HepG2 (cell line): ENCODE measurements around the gene TFPI. TPM values are rescaled to one million over a fixed set of nuclear protein-coding genes. Genes with fewer than 3 reads are reported as not detected.

Experiments used
- ATAC-seq: fragments of 200-7000 bp; cut with Tn5 transposase; 3 replicates; pipeline ENCODE4 v1.9.1; 2020; ENCODE audit warnings: mild to moderate bottlenecking, moderate library complexity
- BruUV-seq: library from RNA; stranded (reverse); fragments of 400-500 nt; replicated peaks from 2 replicates; lab custom pipeline; 2021; lab: Mats Ljungman, UMichigan
- CTCF ChIA-PET: fragments of 300-600 bp; formaldehyde crosslinking; extraction: SDS; loops from one replicate; lab custom pipeline; 2021; ENCODE audit warnings: low total read pairs, inconsistent platforms, low intra/inter-chr PET ratio; lab: Yijun Ruan, JAX
- POLR2A ChIA-PET: fragments of 350-600 bp; sonication (Branson Sonifier 250); formaldehyde crosslinking; loops from one replicate; lab custom pipeline; 2020; ENCODE audit warnings: antibody characterized with exemption, inconsistent platforms; lab: Yijun Ruan, JAX
- DNase-seq: peaks from one replicate; pipeline ENCODE4 v3.0.0-alpha.2; 2015; ENCODE audit warnings: low spot score
- FAIRE-seq: peaks from 3 replicates; lab custom pipeline; 2011; peaks lifted over from hg19 to GRCh38; lab: Jason Lieb, UNC
- H2AFZ ChIP-seq: one replicate; pipeline ENCODE4 v1.6.1; 2011; ENCODE audit warnings: low read length, inconsistent platforms
- H3K27ac ChIP-seq: fragments of 300-600 bp; 3 replicates; pipeline ENCODE4 v1.8.0; 2011; ENCODE audit warnings: mixed run types, mild to moderate bottlenecking, mixed read lengths, low read length, inconsistent platforms; ENCODE audit not compliant: insufficient read depth; ENCODE audit errors: extremely low read length
- H3K27me3 ChIP-seq, 2 experiments: fragments of 200-600 bp in 1 of 2; 2 replicates in 1 of 2; 3 replicates in 1 of 2; pipeline versions ENCODE4 v1.6.0 to v1.8.0; 2011; ENCODE audit warnings: low read length in 2 of 2, mild to moderate bottlenecking in 2 of 2, moderate library complexity in 2 of 2, inconsistent platforms in 1 of 2; ENCODE audit not compliant: insufficient read depth in 2 of 2, control insufficient read depth in 1 of 2
- H3K36me3 ChIP-seq, 2 experiments: fragments of 200-600 bp in 1 of 2; replicated peaks in 1 of 2; 2 replicates in 1 of 2; 3 replicates in 1 of 2; pipeline versions ENCODE4 v1.5.1 to v1.8.0; 2011; ENCODE audit warnings: low read length in 2 of 2, inconsistent platforms in 1 of 2; ENCODE audit not compliant: insufficient read depth in 2 of 2, control insufficient read depth in 1 of 2
- H3K4me1 ChIP-seq: 2 replicates; pipeline ENCODE4 v1.5.1; 2012; ENCODE audit warnings: low read length, inconsistent platforms; ENCODE audit not compliant: insufficient read depth
- H3K4me2 ChIP-seq: 2 replicates; pipeline ENCODE4 v1.6.0; 2011; ENCODE audit warnings: low read depth, low read length, inconsistent platforms
- H3K4me3 ChIP-seq, 3 experiments: fragments of 200-600 bp in 1 of 3; sonication (generic), shearing (Covaris generic) in 1 of 3; replicated peaks in 1 of 3; 2 replicates each; pipeline ENCODE4 v1.5.1; 2011 to 2016; ENCODE audit warnings: low read length in 3 of 3, inconsistent platforms in 2 of 3, low read depth in 2 of 3, mild to moderate bottlenecking in 2 of 3, control low read depth in 1 of 3, mixed read lengths in 1 of 3; ENCODE audit not compliant: insufficient read depth in 1 of 3
- H3K79me2 ChIP-seq: one replicate; pipeline ENCODE4 v1.6.1; 2011; ENCODE audit warnings: low read length, inconsistent platforms; ENCODE audit not compliant: insufficient read depth
- H3K9ac ChIP-seq: 2 replicates; pipeline ENCODE4 v1.6.0; 2011; ENCODE audit warnings: mild to moderate bottlenecking, low read depth, low read length, inconsistent platforms; ENCODE audit not compliant: insufficient read depth
- H3K9me3 ChIP-seq: 2 replicates; pipeline ENCODE4 v1.5.1; 2012; ENCODE audit warnings: mild to moderate bottlenecking, low read length
- H4K20me1 ChIP-seq: 2 replicates; pipeline ENCODE4 v1.6.0; 2011; ENCODE audit warnings: inconsistent platforms, mild to moderate bottlenecking, low read length, moderate library complexity; ENCODE audit not compliant: insufficient read depth
- BATF2 ChIP-seq: sonication (generic); formaldehyde crosslinking; IDR thresholded peaks from 2 replicates; pipeline ENCODE4 v1.8.0; 2022; ENCODE audit warnings: mild to moderate bottlenecking, missing genetic modification reagents, moderate library complexity
- ETV5 ChIP-seq: IDR thresholded peaks from 2 replicates; pipeline ENCODE4 v1.6.1; 2018; ENCODE audit warnings: missing biosample characterization, missing genetic modification reagents, inconsistent platforms, borderline replicate concordance
- KLF15 ChIP-seq: sonication (generic); formaldehyde crosslinking; IDR thresholded peaks from 2 replicates; pipeline ENCODE4 v1.8.1; 2023; ENCODE audit warnings: borderline replicate concordance, mild to moderate bottlenecking, inconsistent platforms, missing genetic modification reagents, mixed read lengths
- MED1 ChIP-seq: sonication (generic); formaldehyde crosslinking; IDR thresholded peaks from 2 replicates; pipeline ENCODE4 v1.4.0; 2020; ENCODE audit warnings: missing genetic modification reagents
- NR0B2 ChIP-seq: sonication (generic); formaldehyde crosslinking; IDR thresholded peaks from 2 replicates; pipeline ENCODE4 v1.4.0; 2020; ENCODE audit warnings: mild to moderate bottlenecking, missing genetic modification reagents
- PBX3 ChIP-seq: sonication (generic); formaldehyde crosslinking; IDR thresholded peaks from 2 replicates; pipeline ENCODE4 v1.8.1; 2023; ENCODE audit warnings: missing genetic modification reagents, inconsistent platforms, borderline replicate concordance
- TSC22D2 ChIP-seq: sonication (generic); formaldehyde crosslinking; IDR thresholded peaks from 2 replicates; pipeline ENCODE4 v1.5.1; 2020; ENCODE audit warnings: missing genetic modification reagents, mild to moderate bottlenecking, borderline replicate concordance
- in situ Hi-C: cut with HindIII; loops from 2 replicates; pipeline ENCODE4 v1.10.0; 2017; ENCODE audit warnings: low pct_unique_long_range_greater_than_20kb; ENCODE audit not compliant: extremely low pct_ligation_motif_present
- intact Hi-C: fragments of 100-400 bp; cut with micrococcal nuclease; formaldehyde crosslinking; loops from one replicate; pipeline ENCODE4 v1.10.0; 2022; ENCODE audit not compliant: unreplicated experiment
- polyA plus RNA-seq, 8 experiments: library from polyadenylated mRNA; depleted of rRNA in 3 of 8; stranded (reverse) in 7 of 8; unstranded in 1 of 8; fragments of >200 nt; fragmentation: Illumina TruSeq in 4 of 8; extraction: Trizol in 4 of 8; gene quantifications; 2 replicates each; pipeline versions ENCODE4 v1.2.1 to v1.2.3, GENCODE V29; 2011 to 2016; ENCODE audit warnings: low read depth in 4 of 8, missing spikeins in 1 of 8, mixed read lengths in 1 of 8; ENCODE audit not compliant: insufficient read depth in 1 of 8
- total RNA-seq, 5 experiments: library from RNA; depleted of rRNA; stranded (reverse); fragments of >200 nt; fragmentation: Illumina TruSeq; extraction: Trizol; gene quantifications; 2 replicates each; pipeline ENCODE4 v1.2.3, GENCODE V29; 2016; ENCODE audit warnings: low read depth in 1 of 5

Gene TFPI
- total and polyA plus RNA-seq, 2 of the 13 experiments (the other 11 are each of a cell fraction or from before 2014, with no cell fraction given) = 301 to 436 TPM

- Histone ChIP-seq H3K27ac (peak overlapping the region; percentile 48), H3K27me3 (no peaks in the 10 kb centered on the region), H2AFZ (no peak overlapping the region), H3K9ac (no peak overlapping the region), H4K20me1 (no peaks in the 10 kb centered on the region), H3K36me3 (no peaks in the 10 kb centered on the region; a peak in 1 of 5 replicates), H3K79me2 (no peaks in the 10 kb centered on the region), H3K4me2 (no peak overlapping the region), H3K4me1 (peaks cover 41% of the 10 kb centered on the region), H3K4me3 (no peak overlapping the region), H3K9me3 (no peaks in the 10 kb centered on the region)
- DNase-seq (no peak), FAIRE-seq (no peak), ATAC-seq (peak; percentile 44)
- CTCF ChIA-PET = no interaction called here
- POLR2A ChIA-PET = interaction anchor here (1.3 kb wide), 1 partner anchor 16 kb away, joined by 7 read pairs; no protein-coding TSS in a partner anchor
- intact Hi-C loops = loop anchor here (2.0 kb wide), 1 partner anchor 15 kb away; no protein-coding TSS in a partner anchor
- TF ChIP-seq BATF2 (CRISPR knock-in tag) = no peak
- TF ChIP-seq ETV5 (CRISPR knock-in tag) = no peak
- no peak for TF ChIP-seq MED1 (CRISPR knock-in tag)
- no peak for TF ChIP-seq TSC22D2 (CRISPR knock-in tag)
- no peak for TF ChIP-seq PBX3 (CRISPR knock-in tag)
- TF ChIP-seq KLF15 (CRISPR knock-in tag) = no peak
- TF ChIP-seq NR0B2 = no peak
- BruUV-seq = no TSS peak
- in situ Hi-C loops = no loop called here
These were observed 12.0 kb upstream of the TFPI start for GRCh38 chr2:187566266-187566665.
